Brain microvascular endothelial cell (primary cell): Measurements from ENCODE around the gene COL11A2.

ENCODE experiments used
- DNase-seq: peaks from one replicate; pipeline ENCODE4 v3.0.0-alpha.2; 2020
- H3K27ac ChIP-seq: fragments of 250-450 bp; sonication (Bioruptor Pico); 2 replicates; pipeline ENCODE4 v1.5.1; 2020; ENCODE audit warnings: mild to moderate bottlenecking, moderate library complexity
- H3K27me3 ChIP-seq: fragments of 250-450 bp; sonication (Bioruptor Pico); replicated peaks from 2 replicates; pipeline ENCODE4 v1.5.1; 2020; ENCODE audit warnings: mild to moderate bottlenecking
- H3K36me3 ChIP-seq: fragments of 250-450 bp; sonication (Bioruptor Pico); replicated peaks from 2 replicates; pipeline ENCODE4 v1.5.1; 2020; ENCODE audit warnings: mild to moderate bottlenecking
- H3K4me3 ChIP-seq: 2 replicates; pipeline ENCODE4 v1.5.1; 2011; ENCODE audit warnings: low read depth, mild to moderate bottlenecking, control low read depth, low read length, moderate library complexity
- CTCF ChIP-seq: IDR thresholded peaks from 2 replicates; pipeline ENCODE4 v1.5.1; 2011; ENCODE audit warnings: low read depth, mild to moderate bottlenecking, moderate library complexity, low read length, control low read depth, inconsistent platforms; ENCODE audit errors: missing control alignments
- in situ Hi-C: cut with HindIII; loops from 2 replicates; pipeline ENCODE4 v1.10.0; 2017; ENCODE audit warnings: low sequenced_read_pairs, low pct_ligation_motif_present

COL11A2 gene

DNA sequence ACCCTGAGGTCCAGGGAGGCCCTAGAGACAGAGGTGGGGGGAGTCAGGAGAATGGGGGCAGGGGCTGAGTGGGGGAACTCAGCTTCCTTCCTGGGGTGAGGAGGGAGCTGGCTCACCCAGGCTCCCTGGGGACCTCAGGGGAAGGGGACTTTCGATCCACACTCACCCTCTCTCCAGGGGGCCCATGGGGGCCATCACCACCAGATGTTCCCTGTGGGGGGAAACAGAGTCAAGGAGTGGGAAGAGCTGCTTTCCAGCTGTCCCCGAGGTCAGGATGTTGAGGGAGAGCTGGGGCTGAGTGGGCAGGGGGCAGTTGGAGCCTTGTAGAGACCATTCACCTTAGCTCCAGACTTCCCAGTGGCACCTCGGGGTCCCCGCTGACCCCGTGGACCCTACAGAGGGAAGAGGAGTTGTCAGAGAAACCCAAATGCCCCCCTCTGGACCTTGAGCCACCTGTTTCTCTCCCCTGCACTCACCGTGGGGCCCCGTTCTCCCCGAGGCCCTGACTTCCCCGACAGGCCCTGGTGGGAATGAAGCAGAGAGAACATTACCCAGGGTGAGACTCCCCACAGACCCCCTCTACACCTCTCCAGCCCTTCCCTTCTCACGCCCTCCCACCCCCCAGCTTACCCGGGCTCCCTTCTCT lies 18.6 kb downstream of the COL11A2 start:
- no peaks in the 10 kb centered on the region for H3K36me3 ChIP-seq
- H3K27ac ChIP-seq = no peak overlapping the region
- no peak for DNase-seq
- in situ Hi-C loops = no loop called here
- H3K27me3 ChIP-seq = no peaks in the 10 kb centered on the region
- no peak for TF ChIP-seq CTCF
- no peak overlapping the region for H3K4me3 ChIP-seq

DNA sequence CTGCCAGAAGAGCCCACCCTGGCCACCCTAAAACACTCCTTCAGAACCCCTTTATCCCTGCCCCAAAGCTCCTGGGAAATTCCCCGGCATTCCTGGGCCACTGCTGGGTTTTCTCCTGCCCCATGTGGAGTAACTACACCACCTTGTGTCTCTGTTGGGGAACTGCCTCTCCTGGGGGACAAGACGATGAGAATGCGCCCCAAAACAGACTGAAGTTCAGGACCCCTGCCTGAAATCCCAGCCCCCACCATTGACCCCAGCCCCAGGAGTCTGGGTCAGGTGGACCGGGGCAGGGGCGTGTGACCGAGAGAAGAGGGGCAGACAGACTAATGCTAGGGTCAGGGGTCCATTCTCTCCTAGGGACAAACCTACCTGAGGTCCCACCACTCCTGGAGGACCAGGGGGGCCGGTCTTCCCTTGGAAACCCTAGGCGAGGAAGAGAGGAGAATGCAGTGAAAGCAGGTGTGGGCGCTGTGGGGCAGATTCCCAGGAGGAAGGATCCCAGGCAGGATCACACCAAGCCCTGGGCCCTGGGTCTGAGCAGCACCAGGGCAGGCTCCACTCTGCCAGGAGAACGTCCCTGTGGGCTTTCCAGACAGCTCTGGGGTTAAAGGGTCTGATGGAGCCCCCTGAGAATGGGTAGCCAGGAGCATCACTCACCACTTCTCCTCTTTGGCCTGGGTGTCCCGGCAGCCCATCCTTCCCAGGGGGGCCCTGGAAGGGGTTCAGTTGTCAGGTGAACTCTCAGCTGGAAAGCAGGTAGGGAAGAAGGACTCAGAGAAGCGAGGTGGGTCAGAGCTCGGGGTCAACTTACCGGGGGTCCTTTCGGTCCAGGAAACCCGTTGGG lies 19.4 kb downstream of the COL11A2 start:
- Histone ChIP-seq H3K36me3 (no peaks in the 10 kb centered on the region), H3K27ac (no peak overlapping the region), H3K27me3 (no peaks in the 10 kb centered on the region), H3K4me3 (no peak overlapping the region)
- in situ Hi-C loops = no loop called here
- peak; percentile 11 for DNase-seq
- TF ChIP-seq CTCF = peak; percentile 78

DNA sequence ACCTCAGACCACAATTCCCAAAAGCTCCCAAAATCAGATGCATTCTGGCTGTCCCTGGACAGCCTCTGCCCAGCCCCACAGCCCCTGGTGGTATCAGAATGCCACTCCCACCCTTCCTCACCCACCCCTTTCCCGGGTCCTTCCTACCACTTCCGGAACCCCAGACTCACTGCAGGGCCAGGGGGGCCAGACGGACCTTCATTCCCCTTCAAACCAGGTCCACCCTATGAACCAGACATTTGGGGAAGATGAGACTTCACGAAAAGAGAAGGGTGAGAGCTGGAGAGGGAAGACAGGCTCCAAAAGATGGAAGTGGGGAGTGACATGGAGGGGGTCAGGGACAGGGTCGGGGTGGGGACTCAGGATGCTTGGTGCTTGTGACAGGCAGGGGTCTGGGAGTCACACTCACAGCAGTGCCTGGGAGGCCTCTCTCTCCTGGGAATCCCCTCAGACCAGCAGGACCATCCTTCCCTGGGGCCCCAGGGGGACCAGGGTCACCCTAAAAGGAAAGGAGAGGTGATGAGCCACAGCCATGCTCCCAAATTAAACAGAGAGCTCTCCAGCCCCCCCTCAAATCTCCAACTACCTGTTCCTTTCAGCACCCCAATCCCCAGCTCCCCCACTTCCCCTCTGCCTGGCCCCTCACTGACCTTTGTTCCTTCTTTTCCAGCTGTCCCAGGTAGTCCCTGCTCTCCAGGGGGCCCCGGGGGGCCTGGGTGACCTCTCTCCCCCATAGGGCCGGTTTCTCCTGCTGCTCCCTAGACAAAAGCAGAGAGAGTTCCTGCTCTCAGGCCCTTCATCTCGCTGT lies 20.2 kb downstream of the COL11A2 start:
- Histone ChIP-seq H3K36me3 (no peaks in the 10 kb centered on the region), H3K27me3 (no peaks in the 10 kb centered on the region), H3K4me3 (no peak overlapping the region), H3K27ac (no peak overlapping the region)
- no peak for DNase-seq
- no peak for TF ChIP-seq CTCF
- in situ Hi-C loops = no loop called here

GRCh38 chr6:33171016-33171879 lies 21.0 kb downstream of the COL11A2 start:
- Histone ChIP-seq H3K27ac (no peak overlapping the region), H3K36me3 (no peaks in the 10 kb centered on the region), H3K4me3 (no peak overlapping the region), H3K27me3 (no peaks in the 10 kb centered on the region)
- no peak for TF ChIP-seq CTCF
- in situ Hi-C loops = no loop called here
- DNase-seq = no peak
